HCT116 (cell line): ENCODE measurements around the gene MBNL2. TPM values are rescaled to one million over a fixed set of nuclear protein-coding genes. Genes with fewer than 3 reads are reported as not detected.

ENCODE experiments used
- ATAC-seq: fragments of 200-7000 bp; cut with Tn5 transposase; 2 replicates; pipeline ENCODE4 v1.9.1; 2020; ENCODE audit warnings: mild to moderate bottlenecking, moderate library complexity
- BruUV-seq: library from RNA; stranded (reverse); fragments of 400-500 nt; replicated peaks from 2 replicates; lab custom pipeline; 2021; lab: Mats Ljungman, UMichigan
- CTCF ChIA-PET: fragments of 300-600 bp; sonication (Branson Sonifier 250); formaldehyde crosslinking; loops from one replicate; lab custom pipeline; 2021; ENCODE audit warnings: antibody characterized with exemption; lab: Charles Lee
- POLR2A ChIA-PET: fragments of 300-600, 350-600 bp; sonication (Branson Sonifier 250); formaldehyde crosslinking; loops from one replicate; lab custom pipeline; 2021; ENCODE audit warnings: antibody characterized with exemption; lab: Charles Lee
- RAD21 ChIA-PET, 2 experiments: fragments of 300-600 bp; sonication (Branson Sonifier 250); formaldehyde crosslinking; loops; one replicate each; lab custom pipeline; 2023; ENCODE audit warnings: low total read pairs in 2 of 2; ENCODE audit not compliant: uncharacterized antibody in 2 of 2, unreplicated experiment in 2 of 2, low non-redundant PET in 1 of 2; lab: Charles Lee
- DNase-seq: peaks from one replicate; pipeline ENCODE4 v3.0.0-alpha.2; 2010; ENCODE audit warnings: low read depth, low spot score
- H2AFZ ChIP-seq: fragments of 200-600 bp; shearing (Covaris generic), sonication (generic); 2 replicates; pipeline ENCODE4 v1.6.1; 2017; ENCODE audit warnings: low read depth, mixed run types, mixed read lengths, antibody characterized with exemption, low read length; ENCODE audit not compliant: poor library complexity, severe bottlenecking
- H3K27ac ChIP-seq: 2 replicates; pipeline ENCODE4 v1.5.1; 2012; ENCODE audit warnings: low read depth, low read length
- H3K27me3 ChIP-seq: fragments of 200-600 bp; sonication (generic); 2 replicates; pipeline ENCODE4 v1.6.1; 2016; ENCODE audit warnings: mixed run types, low read length, mixed read lengths; ENCODE audit not compliant: insufficient read depth
- H3K36me3 ChIP-seq, 2 experiments: fragments of 200-500 bp in 1 of 2; fragments of 200-600 bp in 1 of 2; sonication (Bioruptor generic) in 1 of 2; sonication (generic) in 1 of 2; 2 replicates each; pipeline versions ENCODE4 v1.5.1 to v1.6.1; 2014 to 2016; ENCODE audit warnings: low read length in 2 of 2, inconsistent platforms in 1 of 2, mixed read lengths in 1 of 2, mixed run types in 1 of 2; ENCODE audit not compliant: insufficient read depth in 2 of 2, control insufficient read depth in 1 of 2
- H3K4me1 ChIP-seq, 2 experiments: fragments of 200-600 bp in 1 of 2; sonication (generic) in 1 of 2; 2 replicates each; pipeline versions ENCODE4 v1.5.1 to v1.6.1; 2012 to 2017; ENCODE audit warnings: low read length in 2 of 2, inconsistent platforms in 1 of 2, mild to moderate bottlenecking in 1 of 2, mixed read lengths in 1 of 2, mixed run types in 1 of 2, moderate library complexity in 1 of 2; ENCODE audit not compliant: insufficient read depth in 2 of 2, control insufficient read depth in 1 of 2
- H3K4me2 ChIP-seq: fragments of 200-600 bp; sonication (generic); 2 replicates; pipeline ENCODE4 v1.6.1; 2017; ENCODE audit warnings: mixed run types, low read length, mixed read lengths
- H3K4me3 ChIP-seq, 2 experiments: fragments of 200-600 bp in 1 of 2; sonication (generic) in 1 of 2; replicated peaks in 1 of 2; 2 replicates each; pipeline ENCODE4 v1.5.1; 2011 to 2016; ENCODE audit warnings: low read length in 2 of 2, control low read depth in 1 of 2, low read depth in 1 of 2, mild to moderate bottlenecking in 1 of 2, mixed read lengths in 1 of 2, mixed run types in 1 of 2
- H3K79me2 ChIP-seq: fragments of 200-600 bp; sonication (generic); 2 replicates; pipeline ENCODE4 v1.6.1; 2017; ENCODE audit warnings: mild to moderate bottlenecking, mixed run types, low read length, moderate library complexity, mixed read lengths; ENCODE audit not compliant: insufficient read depth
- H3K9ac ChIP-seq: fragments of 200-600 bp; sonication (generic); 2 replicates; pipeline ENCODE4 v1.6.1; 2016; ENCODE audit warnings: low read length, mixed read lengths
- H3K9me2 ChIP-seq: fragments of 200-600 bp; sonication (generic), shearing (Covaris generic); 2 replicates; pipeline ENCODE4 v1.6.1; 2017; ENCODE audit warnings: mixed run types, mild to moderate bottlenecking, moderate library complexity; ENCODE audit not compliant: insufficient read depth
- H3K9me3 ChIP-seq, 2 experiments: fragments of 200-500 bp in 1 of 2; fragments of 200-600 bp in 1 of 2; sonication (Bioruptor generic) in 1 of 2; sonication (generic) in 1 of 2; 2 replicates each; pipeline ENCODE4 v1.6.1; 2014 to 2017; ENCODE audit warnings: low read length in 2 of 2, mixed read lengths in 2 of 2, inconsistent platforms in 1 of 2, low read depth in 1 of 2, mild to moderate bottlenecking in 1 of 2, mixed run types in 1 of 2, moderate library complexity in 1 of 2; ENCODE audit not compliant: control insufficient read depth in 1 of 2, insufficient read depth in 1 of 2
- H4K20me1 ChIP-seq: fragments of 200-600 bp; sonication (generic), shearing (Covaris generic); 2 replicates; pipeline ENCODE4 v1.6.1; 2017; ENCODE audit warnings: mixed run types, mild to moderate bottlenecking, moderate library complexity; ENCODE audit not compliant: insufficient read depth
- CEBPB ChIP-seq: IDR thresholded peaks from 2 replicates; pipeline ENCODE4 v1.6.1; 2012; ENCODE audit warnings: low read depth
- EGR1 ChIP-seq: IDR thresholded peaks from 2 replicates; pipeline ENCODE4 v1.6.1; 2012; ENCODE audit warnings: low read depth
- ELF1 ChIP-seq: IDR thresholded peaks from 2 replicates; pipeline ENCODE4 v1.6.1; 2012; ENCODE audit warnings: low read depth, borderline replicate concordance
- EZH2 ChIP-seq: fragments of 200-600 bp; sonication (generic); IDR thresholded peaks from 2 replicates; pipeline ENCODE4 v1.6.1; 2017; ENCODE audit warnings: antibody characterized with exemption, mixed run types
- POLR2A ChIP-seq: IDR thresholded peaks from 2 replicates; pipeline ENCODE4 v1.7.0; 2011; ENCODE audit warnings: borderline replicate concordance; ENCODE audit not compliant: insufficient read depth, insufficient read length; ENCODE audit errors: extremely low read depth
- POLR2AphosphoS5 ChIP-seq: IDR thresholded peaks from 2 replicates; pipeline ENCODE4 v1.6.1; 2011; ENCODE audit warnings: mild to moderate bottlenecking, low read depth, low read length, moderate library complexity
- RAD21 ChIP-seq: IDR thresholded peaks from 2 replicates; pipeline ENCODE4 v1.6.1; 2012; ENCODE audit warnings: low read depth, mild to moderate bottlenecking
- SIN3A ChIP-seq: IDR thresholded peaks from 2 replicates; pipeline ENCODE4 v1.6.1; 2012; ENCODE audit warnings: low read depth
- TCF7L2 ChIP-seq: IDR thresholded peaks from 2 replicates; pipeline ENCODE4 v1.7.0; 2011; ENCODE audit warnings: borderline replicate concordance, inconsistent platforms; ENCODE audit not compliant: insufficient read depth, insufficient read length; ENCODE audit errors: extremely low read depth
- ZFX ChIP-seq: fragments of 450-650 bp; IDR thresholded peaks from 2 replicates; pipeline ENCODE4 v1.6.1; 2017
- intact Hi-C: fragments of 100-400 bp; cut with micrococcal nuclease; formaldehyde crosslinking; loops from 2 replicates; pipeline ENCODE4 v1.10.0; 2022
- total RNA-seq: library from RNA; stranded (reverse); gene quantifications from one replicate; pipeline ENCODE4 v1.2.1, GENCODE V29; 2021; ENCODE audit not compliant: unreplicated experiment
- TF ChIP-seq, protein P1 (sequence below): IDR thresholded peaks from 2 replicates; pipeline ENCODE4 v1.6.1; 2012; ENCODE audit warnings: low read depth
- TF ChIP-seq, protein P2 (sequence below): IDR thresholded peaks from 2 replicates; pipeline ENCODE4 v1.6.1; 2012

The MBNL2 gene
- total RNA-seq, 1 experiment from 2014 or later, result 73.9 TPM

DNA sequence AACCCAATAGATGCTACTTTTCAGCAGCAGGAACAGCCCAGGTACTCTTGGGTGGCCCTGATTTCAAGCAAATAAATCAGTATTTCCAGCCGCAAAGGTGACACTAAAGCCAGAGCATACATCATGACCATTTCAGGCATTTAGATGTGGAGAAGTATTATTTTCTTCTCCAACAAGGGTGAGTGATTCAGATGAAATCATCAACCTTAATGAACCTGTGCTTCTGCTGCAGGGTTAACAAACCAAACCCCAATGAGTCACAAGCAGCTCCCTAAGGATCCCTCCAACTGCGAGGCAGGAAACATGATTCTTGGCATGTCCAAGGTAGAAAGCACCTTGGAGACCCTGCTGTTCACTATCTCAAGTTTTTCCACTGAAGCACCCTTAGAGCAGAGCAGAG lies 32.7 kb downstream of the MBNL2 start:
- H3K9me2 ChIP-seq, result no peaks in the 10 kb centered on the region
- peak overlapping the region in 1 of 2 experiments; percentile 34; a peak in 2 of 4 replicates for H3K4me3 ChIP-seq
- intact Hi-C loops, result loop anchor here (5.0 kb wide), 1 partner anchor 113 kb away; no protein-coding TSS in a partner anchor
- H2AFZ ChIP-seq, result no peak overlapping the region
- peak overlapping the region; percentile 100 for H3K27ac ChIP-seq
- peaks cover 66% of the 10 kb centered on the region for H3K79me2 ChIP-seq
- no peaks in the 10 kb centered on the region for H3K9me3 ChIP-seq
- H3K4me2 ChIP-seq, result peak overlapping the region; percentile 71
- CTCF ChIA-PET, result interaction anchor here (0.9 to 1.3 kb wide), 2 partner anchors 145 kb away, joined by 3 to 4 read pairs; no protein-coding TSS in a partner anchor
- RAD21 ChIA-PET, result no interaction called here
- no peaks in the 10 kb centered on the region for H3K36me3 ChIP-seq
- BruUV-seq, result no TSS peak
- H4K20me1 ChIP-seq, result no peaks in the 10 kb centered on the region
- peak; percentile 93 for DNase-seq
- H3K27me3 ChIP-seq, result no peaks in the 10 kb centered on the region
- TF ChIP-seq ELF1, result no peak
- no peak for TF ChIP-seq ZFX
- no peak for TF ChIP-seq RAD21
- TF ChIP-seq, protein P1, sequence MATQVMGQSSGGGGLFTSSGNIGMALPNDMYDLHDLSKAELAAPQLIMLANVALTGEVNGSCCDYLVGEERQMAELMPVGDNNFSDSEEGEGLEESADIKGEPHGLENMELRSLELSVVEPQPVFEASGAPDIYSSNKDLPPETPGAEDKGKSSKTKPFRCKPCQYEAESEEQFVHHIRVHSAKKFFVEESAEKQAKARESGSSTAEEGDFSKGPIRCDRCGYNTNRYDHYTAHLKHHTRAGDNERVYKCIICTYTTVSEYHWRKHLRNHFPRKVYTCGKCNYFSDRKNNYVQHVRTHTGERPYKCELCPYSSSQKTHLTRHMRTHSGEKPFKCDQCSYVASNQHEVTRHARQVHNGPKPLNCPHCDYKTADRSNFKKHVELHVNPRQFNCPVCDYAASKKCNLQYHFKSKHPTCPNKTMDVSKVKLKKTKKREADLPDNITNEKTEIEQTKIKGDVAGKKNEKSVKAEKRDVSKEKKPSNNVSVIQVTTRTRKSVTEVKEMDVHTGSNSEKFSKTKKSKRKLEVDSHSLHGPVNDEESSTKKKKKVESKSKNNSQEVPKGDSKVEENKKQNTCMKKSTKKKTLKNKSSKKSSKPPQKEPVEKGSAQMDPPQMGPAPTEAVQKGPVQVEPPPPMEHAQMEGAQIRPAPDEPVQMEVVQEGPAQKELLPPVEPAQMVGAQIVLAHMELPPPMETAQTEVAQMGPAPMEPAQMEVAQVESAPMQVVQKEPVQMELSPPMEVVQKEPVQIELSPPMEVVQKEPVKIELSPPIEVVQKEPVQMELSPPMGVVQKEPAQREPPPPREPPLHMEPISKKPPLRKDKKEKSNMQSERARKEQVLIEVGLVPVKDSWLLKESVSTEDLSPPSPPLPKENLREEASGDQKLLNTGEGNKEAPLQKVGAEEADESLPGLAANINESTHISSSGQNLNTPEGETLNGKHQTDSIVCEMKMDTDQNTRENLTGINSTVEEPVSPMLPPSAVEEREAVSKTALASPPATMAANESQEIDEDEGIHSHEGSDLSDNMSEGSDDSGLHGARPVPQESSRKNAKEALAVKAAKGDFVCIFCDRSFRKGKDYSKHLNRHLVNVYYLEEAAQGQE, result no peak
- peak; percentile 58; the same call in 1 of the 2 replicates for TF ChIP-seq POLR2AphosphoS5
- TF ChIP-seq SIN3A, result no peak
- TF ChIP-seq, protein P2, sequence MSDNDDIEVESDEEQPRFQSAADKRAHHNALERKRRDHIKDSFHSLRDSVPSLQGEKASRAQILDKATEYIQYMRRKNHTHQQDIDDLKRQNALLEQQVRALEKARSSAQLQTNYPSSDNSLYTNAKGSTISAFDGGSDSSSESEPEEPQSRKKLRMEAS, result no peak
- no peak for TF ChIP-seq CEBPB
- TF ChIP-seq TCF7L2, result peak; percentile 11
- no peak for TF ChIP-seq POLR2A
- no peak for TF ChIP-seq EGR1
- no peak for TF ChIP-seq EZH2
- TF ChIP-seq, all 23 proteins: peak for 2
- H3K4me1 ChIP-seq, result peaks cover 79 to 87% of the 10 kb centered on the region in 2 experiments
- peak; percentile 65 for ATAC-seq
- peak overlapping the region; percentile 69 for H3K9ac ChIP-seq
- POLR2A ChIA-PET, result interaction anchor here (1.0 to 4.8 kb wide), 6 partner anchors 12 to 143 kb away, joined by 3 to 31 read pairs (median 8); partner anchors contain the start of gene MBNL2
